GM20000 (cell line): ENCODE measurements around the gene SLC35F6.
"Not testable (repeated sequence)": the region's sequence is repeated elsewhere in the genome, so short reads cannot be mapped to it uniquely, and the experiment has no call there.

Experiments used
- DNase-seq: peaks from one replicate; pipeline ENCODE4 v3.0.0; 2012; ENCODE audit warnings: low spot score
- TF ChIP-seq, protein P1 (sequence below): IDR thresholded peaks from 2 replicates; pipeline ENCODE4 v1.5.1; 2012; ENCODE audit warnings: mild to moderate bottlenecking, control low read depth; ENCODE audit errors: extremely low read depth, missing control alignments

The SLC35F6 gene

GRCh38 chr2:26809876-26810577 is 45.9 kb downstream of the SLC35F6 start:
- TF ChIP-seq, protein P1, sequence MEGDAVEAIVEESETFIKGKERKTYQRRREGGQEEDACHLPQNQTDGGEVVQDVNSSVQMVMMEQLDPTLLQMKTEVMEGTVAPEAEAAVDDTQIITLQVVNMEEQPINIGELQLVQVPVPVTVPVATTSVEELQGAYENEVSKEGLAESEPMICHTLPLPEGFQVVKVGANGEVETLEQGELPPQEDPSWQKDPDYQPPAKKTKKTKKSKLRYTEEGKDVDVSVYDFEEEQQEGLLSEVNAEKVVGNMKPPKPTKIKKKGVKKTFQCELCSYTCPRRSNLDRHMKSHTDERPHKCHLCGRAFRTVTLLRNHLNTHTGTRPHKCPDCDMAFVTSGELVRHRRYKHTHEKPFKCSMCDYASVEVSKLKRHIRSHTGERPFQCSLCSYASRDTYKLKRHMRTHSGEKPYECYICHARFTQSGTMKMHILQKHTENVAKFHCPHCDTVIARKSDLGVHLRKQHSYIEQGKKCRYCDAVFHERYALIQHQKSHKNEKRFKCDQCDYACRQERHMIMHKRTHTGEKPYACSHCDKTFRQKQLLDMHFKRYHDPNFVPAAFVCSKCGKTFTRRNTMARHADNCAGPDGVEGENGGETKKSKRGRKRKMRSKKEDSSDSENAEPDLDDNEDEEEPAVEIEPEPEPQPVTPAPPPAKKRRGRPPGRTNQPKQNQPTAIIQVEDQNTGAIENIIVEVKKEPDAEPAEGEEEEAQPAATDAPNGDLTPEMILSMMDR: no peak
- DNase-seq: no peak

DNA sequence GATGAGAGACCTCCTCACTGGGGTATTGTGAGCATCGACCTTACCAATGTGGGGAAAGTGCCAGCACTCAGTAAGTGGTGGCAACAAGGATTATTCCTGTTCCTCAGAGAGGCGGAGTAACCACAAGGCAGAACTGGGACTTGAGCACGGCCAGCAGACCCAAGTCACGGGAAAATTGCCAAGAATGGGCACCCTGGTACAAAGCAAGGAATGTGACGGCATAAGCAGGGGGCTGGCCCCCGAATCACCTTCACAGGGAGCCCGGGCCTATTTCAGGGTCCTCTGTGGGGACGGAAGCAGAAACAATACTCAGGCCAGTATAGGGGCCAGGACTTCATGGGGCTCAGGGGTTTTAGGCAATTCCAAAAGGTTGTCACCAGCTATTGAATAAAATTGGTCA is 47.2 kb downstream of the SLC35F6 start:
- TF ChIP-seq, protein P1: no peak
- DNase-seq: no peak

DNA sequence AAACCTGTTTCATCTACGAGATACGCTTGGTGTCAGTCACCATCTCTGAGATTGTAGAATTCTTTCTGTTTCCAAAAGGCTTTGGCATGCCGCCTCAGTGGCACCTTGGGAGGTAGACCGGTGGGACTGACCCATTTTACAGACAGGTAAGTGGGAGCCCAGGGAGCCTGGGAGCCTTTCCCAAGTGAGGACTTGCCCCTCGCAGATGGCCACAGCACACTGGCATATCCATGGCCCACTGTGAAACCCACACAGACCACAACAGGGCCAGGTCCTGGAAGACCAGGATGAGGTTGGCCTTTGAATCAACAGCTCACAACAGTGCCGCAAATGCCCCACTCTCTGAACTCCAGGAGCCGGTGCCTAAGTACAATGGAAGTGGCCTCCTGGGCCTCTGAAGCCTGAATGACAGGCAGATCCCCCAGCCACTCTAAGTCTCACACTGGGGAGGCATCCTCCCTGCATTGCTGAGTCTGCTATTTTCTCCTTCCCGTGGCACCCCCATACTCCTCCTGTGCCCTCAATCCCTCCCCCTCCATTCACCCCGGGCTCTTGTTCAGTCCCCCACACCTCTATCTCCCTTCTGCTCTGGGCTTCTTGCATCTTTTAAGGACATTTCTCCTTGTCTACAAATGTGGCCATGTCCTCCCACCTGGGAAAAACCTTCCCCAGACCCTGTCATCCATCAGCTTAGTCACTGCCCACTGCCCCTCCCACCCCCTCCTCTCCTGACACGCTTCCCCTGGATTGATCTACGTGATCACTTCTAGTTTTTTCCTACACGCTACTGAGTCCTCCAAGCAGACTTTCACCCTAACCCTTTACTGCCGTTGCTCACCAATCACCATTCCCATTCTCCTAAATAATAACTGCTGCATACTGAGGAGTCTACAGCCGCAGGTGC is 48.0 kb downstream of the SLC35F6 start:
- DNase-seq: no peak
- TF ChIP-seq, protein P1: no peak

- no peak for DNase-seq
- TF ChIP-seq, protein P1: no peak
Measured at GRCh38 chr2:26812731-26813130, 48.6 kb downstream of the SLC35F6 start.

- DNase-seq: not testable (repeated sequence)
Measured at GRCh38 chr2:26814072-26814765, 50.1 kb downstream of the SLC35F6 start.

GRCh38 chr2:26816893-26817292 is 52.8 kb downstream of the SLC35F6 start:
- TF ChIP-seq, protein P1: no peak
- no peak for DNase-seq

GRCh38 chr2:26818255-26818654 is 54.2 kb downstream of the SLC35F6 start:
- TF ChIP-seq, protein P1: no peak
- DNase-seq: no peak
